GM18511 (cell line): ENCODE results near the gene HCRTR2.

Experiments
- ATAC-seq: cut with Tn5 transposase; IDR thresholded peaks from one replicate; pipeline ENCODE4 v1.9.1; 2021; ENCODE audit warnings: mild to moderate bottlenecking, moderate library complexity; ENCODE audit not compliant: unreplicated experiment

HCRTR2 gene

DNA sequence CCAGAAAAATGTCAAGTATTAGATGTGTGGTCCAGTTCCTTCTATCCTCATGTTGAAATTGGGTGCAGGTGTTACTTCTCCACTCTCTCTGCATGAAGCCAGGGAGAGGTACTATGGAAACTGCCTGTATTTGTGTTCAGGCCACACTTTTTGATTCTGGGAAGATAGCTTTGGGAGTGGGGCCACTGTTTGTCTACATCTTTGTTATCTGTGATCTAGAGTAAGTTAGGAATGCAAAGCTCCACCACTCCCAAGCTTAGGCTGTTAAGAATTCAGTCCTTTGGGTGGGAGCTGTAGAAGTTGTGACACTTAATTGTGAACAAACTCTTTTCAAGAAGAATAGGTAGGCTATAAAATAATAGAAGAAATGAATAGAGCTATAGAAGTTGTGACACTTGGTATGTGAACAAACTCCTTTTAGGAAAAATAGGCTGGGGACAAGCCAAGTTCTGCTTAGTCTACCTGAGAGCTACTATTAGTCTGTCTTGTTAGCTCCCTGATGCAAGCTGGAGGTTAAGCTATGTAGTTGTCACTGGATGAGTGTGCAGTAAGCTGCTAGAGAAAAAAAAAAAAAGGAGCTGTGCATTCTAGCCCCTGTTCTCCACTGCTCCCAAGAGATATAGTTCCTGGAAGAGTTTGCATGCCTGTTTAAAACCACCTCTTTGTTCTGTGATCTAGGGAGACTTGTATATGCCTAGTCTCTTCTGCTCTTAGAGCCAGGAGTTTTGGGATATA lies 145.8 kb downstream of the HCRTR2 start:
- no peak for ATAC-seq

DNA sequence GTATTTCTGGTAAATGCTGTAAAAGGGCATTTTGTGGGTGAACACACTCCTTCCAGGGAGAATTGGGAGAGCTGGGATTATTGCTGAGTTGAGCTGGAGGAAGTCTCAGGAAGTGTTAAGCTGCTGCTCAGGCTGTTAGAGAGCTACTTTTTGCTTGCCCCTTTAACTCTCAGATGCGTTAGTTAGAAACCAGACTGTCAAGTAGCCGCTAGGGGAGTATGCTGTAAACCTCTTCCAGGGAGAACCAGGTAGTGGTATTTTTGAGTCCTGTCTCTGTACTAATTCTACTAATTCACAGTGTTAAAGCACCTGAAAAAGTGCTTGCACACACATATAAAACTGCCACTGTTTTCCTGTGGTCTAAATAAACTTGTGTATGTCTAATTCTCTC lies 146.4 kb downstream of the HCRTR2 start:
- ATAC-seq = no peak

DNA sequence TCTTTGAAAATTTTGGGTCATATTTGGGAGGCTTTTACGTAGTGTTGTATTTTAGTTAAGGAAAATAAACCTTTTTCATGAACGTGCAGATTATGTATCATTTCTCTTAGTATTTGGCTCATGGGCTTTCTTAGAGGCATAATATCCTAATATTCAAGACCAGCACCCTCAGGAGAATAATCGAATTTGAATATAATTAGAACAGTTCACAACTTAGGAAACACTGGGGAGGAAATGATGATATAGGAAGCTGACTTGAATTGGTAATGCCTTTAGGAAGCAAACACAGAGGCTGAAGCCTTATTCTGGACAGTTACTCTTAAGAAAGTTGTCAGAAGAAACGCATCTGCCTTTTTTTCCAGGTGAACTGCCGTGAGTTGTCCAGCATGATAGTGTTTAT lies 152.9 kb downstream of the HCRTR2 start, which contains the start of gene GFRAL:
Gene GFRAL, plus strand, starts transcription at position 301 of the 400 bp plus-strand sequence. Its CDS starts 86 bp downstream, at position 387.
- ATAC-seq = no peak
